ENCODE measurements around the gene TMEM221.

DNA sequence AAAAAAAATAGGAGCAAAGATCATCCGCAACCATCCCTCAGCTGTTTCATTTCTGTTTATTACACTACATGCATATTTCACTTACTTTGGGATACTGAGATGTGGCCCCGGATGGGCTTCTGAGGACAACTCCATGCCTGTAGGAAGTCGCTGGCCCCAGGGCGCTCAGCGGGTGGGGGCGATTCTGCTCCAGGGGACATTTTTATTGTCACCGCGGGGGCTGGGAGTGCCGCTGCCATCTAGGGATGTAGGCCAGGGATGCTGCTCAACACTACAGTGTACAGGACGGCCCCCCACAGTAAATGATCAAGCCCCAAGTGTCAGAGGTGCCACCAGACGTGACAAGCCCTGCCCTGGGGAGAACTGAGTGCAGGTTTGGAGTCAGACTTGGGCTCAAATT, 36.7 kb downstream of the TMEM221 start:
- TF ChIP-seq ZNF274 (IDR thresholded peaks at IDR 0.05; ENCODE audit: low read depth, low read length) = no peak
- no peak for TF ChIP-seq YY1 (IDR thresholded peaks at IDR 0.05; ENCODE audit: insufficient read depth, insufficient read length)
